Tibial nerve (tissue), 4 donors: Measurements from ENCODE around the gene TMEM147.

ENCODE experiments used
- EP300 ChIP-seq, 2 donors: sonication (generic); formaldehyde crosslinking; IDR thresholded peaks; one replicate each; pipeline ENCODE4 v1.6.1; 2017; ENCODE audit warnings: antibody characterized with exemption in 2 of 2, mild to moderate bottlenecking in 1 of 2
- POLR2A ChIP-seq, 2 donors: fragments of 450-650 bp; IDR thresholded peaks; one replicate each; pipeline ENCODE4 v1.6.1; 2017; ENCODE audit warnings: antibody characterized with exemption in 2 of 2, mild to moderate bottlenecking in 2 of 2, moderate library complexity in 2 of 2
- TF ChIP-seq, protein P1 (sequence below), 5 experiments: fragments of 200-600 bp in 3 of 5; fragments of 450-650 bp in 2 of 5; sonication (generic) in 3 of 5; IDR thresholded peaks; one replicate each; pipeline ENCODE4 v1.5.1; 2016 to 2019; ENCODE audit warnings: antibody characterized with exemption in 5 of 5, mild to moderate bottlenecking in 3 of 5, moderate library complexity in 2 of 5

DNA sequence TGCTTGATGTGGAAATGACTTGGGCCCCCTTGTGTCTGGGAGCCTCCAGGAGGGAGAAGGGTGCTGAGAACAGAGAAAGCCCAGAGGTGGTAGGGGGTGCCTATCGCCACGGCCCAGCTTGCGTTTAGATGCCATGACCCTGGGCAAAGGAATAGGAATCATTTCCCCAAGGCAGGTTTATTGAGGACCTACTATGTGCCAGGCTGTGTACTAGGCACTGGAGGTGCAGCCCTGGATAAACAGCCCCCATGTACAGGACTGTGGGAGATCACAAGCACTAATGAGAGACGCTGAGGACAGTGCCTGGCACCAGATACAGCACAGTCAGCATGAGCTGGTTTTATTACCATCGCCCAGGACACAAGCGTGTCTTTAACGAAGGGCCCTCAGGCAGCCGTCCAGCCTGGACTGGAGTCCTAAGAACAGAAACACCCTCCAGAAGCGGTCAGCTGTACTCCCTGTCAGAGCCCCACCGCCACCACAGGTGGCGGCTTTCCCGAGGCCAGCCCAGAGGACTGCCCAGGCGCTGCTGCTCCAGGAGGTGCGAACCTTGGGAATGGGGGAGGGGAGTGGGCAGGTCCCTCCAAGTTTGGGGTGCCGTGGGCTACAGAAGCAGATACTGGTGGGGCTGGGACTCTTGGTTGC, 4.6 kb downstream of the TMEM147 start:
- TF ChIP-seq, protein P1, sequence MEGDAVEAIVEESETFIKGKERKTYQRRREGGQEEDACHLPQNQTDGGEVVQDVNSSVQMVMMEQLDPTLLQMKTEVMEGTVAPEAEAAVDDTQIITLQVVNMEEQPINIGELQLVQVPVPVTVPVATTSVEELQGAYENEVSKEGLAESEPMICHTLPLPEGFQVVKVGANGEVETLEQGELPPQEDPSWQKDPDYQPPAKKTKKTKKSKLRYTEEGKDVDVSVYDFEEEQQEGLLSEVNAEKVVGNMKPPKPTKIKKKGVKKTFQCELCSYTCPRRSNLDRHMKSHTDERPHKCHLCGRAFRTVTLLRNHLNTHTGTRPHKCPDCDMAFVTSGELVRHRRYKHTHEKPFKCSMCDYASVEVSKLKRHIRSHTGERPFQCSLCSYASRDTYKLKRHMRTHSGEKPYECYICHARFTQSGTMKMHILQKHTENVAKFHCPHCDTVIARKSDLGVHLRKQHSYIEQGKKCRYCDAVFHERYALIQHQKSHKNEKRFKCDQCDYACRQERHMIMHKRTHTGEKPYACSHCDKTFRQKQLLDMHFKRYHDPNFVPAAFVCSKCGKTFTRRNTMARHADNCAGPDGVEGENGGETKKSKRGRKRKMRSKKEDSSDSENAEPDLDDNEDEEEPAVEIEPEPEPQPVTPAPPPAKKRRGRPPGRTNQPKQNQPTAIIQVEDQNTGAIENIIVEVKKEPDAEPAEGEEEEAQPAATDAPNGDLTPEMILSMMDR (IDR thresholded peaks at IDR 0.05), result no peak
- no peak for TF ChIP-seq EP300 (IDR thresholded peaks at IDR 0.05)
- no peak for TF ChIP-seq POLR2A (IDR thresholded peaks at IDR 0.05)
